GM12801 (cell line): Measurements from ENCODE around the gene SLC9A9.

Source experiments
- CTCF ChIP-seq: IDR thresholded peaks from one replicate; pipeline ENCODE4 v1.5.1; 2011; ENCODE audit warnings: control low read depth; ENCODE audit not compliant: insufficient read length; ENCODE audit errors: extremely low read depth

The SLC9A9 gene

GRCh38 chr3:143650827-143651226, 197.4 kb downstream of the SLC9A9 start:
- no peak for TF ChIP-seq CTCF

DNA sequence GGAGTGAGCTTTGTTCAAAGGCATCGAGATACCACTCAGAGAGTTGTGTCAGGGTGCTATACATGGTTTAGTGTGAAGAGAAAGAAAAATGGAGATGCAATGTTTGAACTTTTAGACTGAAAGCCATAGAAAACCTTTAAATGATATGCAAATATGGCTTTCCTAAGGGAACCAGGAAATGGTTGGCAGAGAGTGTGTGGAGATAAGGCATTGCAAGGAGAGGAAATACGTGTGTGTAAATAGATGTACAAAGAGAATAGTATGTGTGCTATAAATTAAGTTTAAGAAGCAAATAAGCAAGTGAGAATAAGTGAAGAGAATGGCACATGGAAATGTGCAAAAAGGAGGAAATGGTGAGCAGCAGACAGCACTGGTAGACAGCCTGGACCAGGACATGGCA, 198.1 kb downstream of the SLC9A9 start:
- no peak for TF ChIP-seq CTCF

GRCh38 chr3:143648708-143649107, 199.6 kb downstream of the SLC9A9 start:
- TF ChIP-seq CTCF, result no peak

DNA sequence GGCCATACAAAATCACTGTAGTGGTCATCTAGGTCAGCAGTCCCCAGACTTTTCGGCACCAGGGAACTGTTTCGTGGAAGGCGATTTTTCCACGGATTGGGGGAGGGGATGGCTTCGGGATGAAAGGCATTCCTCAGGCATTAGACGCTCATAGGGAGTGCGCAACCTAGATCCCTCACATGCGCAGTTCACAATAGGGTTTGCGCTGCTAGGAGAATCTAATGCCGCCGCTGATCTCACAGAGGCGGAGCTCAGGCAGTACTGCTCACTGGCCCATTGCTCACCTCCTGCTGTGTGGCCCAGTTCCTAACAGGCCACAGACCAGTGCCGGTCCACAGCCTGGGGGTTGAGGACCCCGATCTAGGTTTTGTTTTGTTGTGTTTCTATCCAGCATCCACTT, 200.1 kb downstream of the SLC9A9 start:
- TF ChIP-seq CTCF, result no peak

- TF ChIP-seq CTCF, result no peak
These were observed 203.7 kb downstream of the SLC9A9 start for GRCh38 chr3:143644370-143645089.

GRCh38 chr3:143643905-143644304, 204.4 kb downstream of the SLC9A9 start:
- TF ChIP-seq CTCF, result no peak

DNA sequence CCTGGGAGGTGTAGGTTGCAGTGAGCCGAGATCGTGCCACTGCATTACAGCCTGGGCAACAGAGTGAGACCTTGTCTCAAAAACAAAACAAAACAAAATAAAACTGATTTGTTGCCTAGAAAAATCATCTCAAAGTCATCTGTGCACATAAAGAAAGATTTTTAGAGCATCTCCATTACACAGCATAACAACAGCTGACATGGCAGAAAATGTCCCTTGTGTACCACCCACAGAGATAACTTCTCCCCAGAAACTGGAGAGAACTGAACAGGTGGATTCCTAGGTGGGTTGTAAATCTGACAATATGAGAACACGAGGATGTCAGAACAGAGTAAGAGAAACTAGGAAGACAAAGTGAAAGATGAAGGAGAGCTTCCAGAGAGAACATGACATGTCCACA, 207.5 kb downstream of the SLC9A9 start:
- no peak for TF ChIP-seq CTCF
